PC-3 (cell line): ENCODE results near the gene FAM98B.

ENCODE experiments used
- CTCF ChIP-seq: fragments of 300-600 bp; sonication (generic); conservative IDR thresholded peaks from 2 replicates; pipeline ENCODE4 v1.5.1; 2017; ENCODE audit warnings: antibody characterized with exemption, low read depth, mild to moderate bottlenecking, low read length
- EZH2 ChIP-seq: fragments of 300-600 bp; sonication (generic); IDR thresholded peaks from one replicate; pipeline ENCODE4 v1.6.1; 2017; ENCODE audit warnings: antibody characterized with exemption, mild to moderate bottlenecking, low read length; ENCODE audit not compliant: unreplicated experiment
- EZH2phosphoT487 ChIP-seq: fragments of 300-600 bp; sonication (generic); IDR thresholded peaks from 2 replicates; pipeline ENCODE4 v1.6.1; 2018; ENCODE audit warnings: mild to moderate bottlenecking, antibody characterized with exemption, low read length, borderline replicate concordance

- TF ChIP-seq CTCF (no peak), EZH2 (no peak), EZH2phosphoT487 (no peak)
These were observed at the start of gene FAM98B for GRCh38 chr15:38453971-38454695.
